Small intestine (tissue), 7 donors: ENCODE results near the gene FUT6. TPM values are rescaled to one million over a fixed set of nuclear protein-coding genes. Genes with fewer than 3 reads are reported as not detected.
A peak's percentile ranks its signal among the peaks of the same experiment; 100 is the strongest.

ENCODE experiments used
- DNase-seq, 2 donors: peaks; one replicate each; pipeline versions ENCODE4 v3.0.0 to v3.0.0-alpha.2; 2013
- FAIRE-seq: peaks from 2 replicates; lab custom pipeline; 2012; peaks lifted over from hg19 to GRCh38; lab: Jason Lieb, UNC
- H3K27ac ChIP-seq, 3 donors: one replicate each; pipeline ENCODE4 v1.5.1; 2013; ENCODE audit warnings: low read length in 2 of 3, mild to moderate bottlenecking in 2 of 3, control low read depth in 1 of 3, inconsistent platforms in 1 of 3, low read depth in 1 of 3, moderate library complexity in 1 of 3
- H3K27me3 ChIP-seq, 3 donors: one replicate each; pipeline ENCODE4 v1.6.1; 2013; ENCODE audit warnings: low read length in 3 of 3, inconsistent platforms in 1 of 3; ENCODE audit not compliant: control insufficient read depth in 3 of 3, insufficient read depth in 3 of 3
- H3K36me3 ChIP-seq, 3 donors: one replicate each; pipeline ENCODE4 v1.6.1; 2013; ENCODE audit warnings: low read length in 3 of 3, inconsistent platforms in 1 of 3, low read depth in 1 of 3, mild to moderate bottlenecking in 1 of 3, moderate library complexity in 1 of 3; ENCODE audit not compliant: control insufficient read depth in 3 of 3, insufficient read depth in 2 of 3
- H3K4me1 ChIP-seq, 3 donors: one replicate each; pipeline ENCODE4 v1.6.1; 2013; ENCODE audit warnings: low read length in 2 of 3, inconsistent platforms in 1 of 3, low read depth in 1 of 3, mild to moderate bottlenecking in 1 of 3, moderate library complexity in 1 of 3; ENCODE audit not compliant: control insufficient read depth in 3 of 3, insufficient read depth in 2 of 3
- H3K4me3 ChIP-seq, 3 donors: one replicate each; pipeline ENCODE4 v1.5.1; 2013; ENCODE audit warnings: low read length in 3 of 3, control low read depth in 1 of 3, inconsistent platforms in 1 of 3, low read depth in 1 of 3, mild to moderate bottlenecking in 1 of 3, moderate library complexity in 1 of 3
- H3K9me3 ChIP-seq, 2 donors: one replicate each; pipeline ENCODE4 v1.6.1; 2013; ENCODE audit warnings: low read depth in 1 of 2, low read length in 1 of 2; ENCODE audit not compliant: control insufficient read depth in 2 of 2, insufficient read depth in 1 of 2
- WGBS, 3 donors: extraction: QIAGEN DNeasy Blood & Tissue Kit; methylation state at CpG; one replicate each; pipeline ENCODE4 v1.1.7; 2013; 5-methylcytosine and 5-hydroxymethylcytosine counted together
- polyA plus RNA-seq, 4 donors: library from polyadenylated mRNA; stranded (reverse) in 3 of 4; unstranded in 1 of 4; fragments of 200-250 nt in 3 of 4; fragments of 120-200 nt in 1 of 4; gene quantifications; one replicate each; pipeline versions ENCODE4 v1.2.1 to v1.2.3, GENCODE V29; 2013
- donor health status: healthy with polysubstance abuse.
- donor health status: control.
- donor health status: control.
- donor health status: Bipolar disorder and iron deficiency.
- donor health status: healthy.

The FUT6 gene
- polyA plus RNA-seq, 4 donors, result 1.2 to 34.6 (median 23.2) TPM

GRCh38 chr19:5838353-5839064, 993 bp downstream of the FUT6 start:
- DNase-seq, result peak in 1 of 2 donors; percentile 85
- no peak for FAIRE-seq
- Histone ChIP-seq H3K9me3 (no peaks in the 10 kb centered on the region), H3K4me1 (peaks cover 0 to 14% (median 0%) of the 10 kb centered on the region in 3 donors), H3K27ac (peak overlapping the region in 2 of 3 donors; percentile 93 to 98), H3K36me3 (peaks cover 0 to 3% (median 0%) of the 10 kb centered on the region in 3 donors), H3K27me3 (no peaks in the 10 kb centered on the region), H3K4me3 (peak overlapping the region in 2 of 3 donors; percentile 27 to 73)
- 14 to 33% (median 23%) methylated on average over 20 of the region's 20 CpGs for WGBS, 3 donors

- Histone ChIP-seq H3K36me3 (peaks cover 0 to 3% (median 0%) of the 10 kb centered on the region in 3 donors), H3K9me3 (no peaks in the 10 kb centered on the region), H3K4me1 (peaks cover 0 to 14% (median 0%) of the 10 kb centered on the region in 3 donors), H3K4me3 (peak overlapping the region in 2 of 3 donors; percentile 27 to 73), H3K27me3 (no peaks in the 10 kb centered on the region), H3K27ac (peak overlapping the region in 2 of 3 donors; percentile 93 to 98)
- FAIRE-seq (no peak), DNase-seq (peak in 1 of 2 donors; percentile 67)
- 15 to 37% (median 28%) methylated on average over 15 of the region's 15 CpGs for WGBS, 3 donors
These were observed 1.6 kb downstream of the FUT6 start for GRCh38 chr19:5837761-5838352.

- WGBS, 3 donors, result 90 to 95% (median 94%) methylated on average over 6 of the region's 6 CpGs
- FAIRE-seq (no peak), DNase-seq (no peak)
- Histone ChIP-seq H3K4me1 (peaks cover 0 to 12% (median 0%) of the 10 kb centered on the region in 3 donors), H3K36me3 (peaks cover 0 to 2% (median 0%) of the 10 kb centered on the region in 3 donors), H3K27ac (no peak overlapping the region), H3K27me3 (peaks cover 0 to 4% (median 0%) of the 10 kb centered on the region in 3 donors), H3K9me3 (no peaks in the 10 kb centered on the region), H3K4me3 (no peak overlapping the region)
These were observed 6.8 kb downstream of the FUT6 start for GRCh38 chr19:5832527-5833216.

- DNase-seq, result no peak
- Histone ChIP-seq H3K27ac (no peak overlapping the region), H3K27me3 (peaks cover 0 to 4% (median 0%) of the 10 kb centered on the region in 3 donors), H3K4me1 (peaks cover 0 to 16% (median 0%) of the 10 kb centered on the region in 3 donors), H3K36me3 (peaks cover 0 to 2% (median 0%) of the 10 kb centered on the region in 3 donors), H3K4me3 (no peak overlapping the region), H3K9me3 (no peaks in the 10 kb centered on the region)
- whole genome bisulfite sequencing, 3 donors, result 88 to 93% (median 93%) methylated on average over 18 to 22 of the region's 22 CpGs
- FAIRE-seq, result no peak
These were observed 7.4 kb downstream of the FUT6 start for GRCh38 chr19:5832061-5832460.

- Histone ChIP-seq H3K36me3 (peaks cover 0 to 2% (median 0%) of the 10 kb centered on the region in 3 donors), H3K4me3 (no peak overlapping the region), H3K27ac (no peak overlapping the region), H3K9me3 (no peaks in the 10 kb centered on the region), H3K4me1 (peaks cover 0 to 20% (median 0%) of the 10 kb centered on the region in 3 donors), H3K27me3 (peaks cover 0 to 4% (median 0%) of the 10 kb centered on the region in 3 donors)
- WGBS, 3 donors, result 72 to 84% (median 75%) methylated on average over 9 of the region's 9 CpGs
- no peak for FAIRE-seq
- no peak for DNase-seq
These were observed 8.3 kb downstream of the FUT6 start for GRCh38 chr19:5831159-5831558.

GRCh38 chr19:5829567-5830310, 9.8 kb downstream of the FUT6 start:
- peaks cover 0 to 20% (median 0%) of the 10 kb centered on the region in 3 donors for H3K4me1 ChIP-seq
- peak overlapping the region in 1 of 3 donors; percentile 7 for H3K27ac ChIP-seq
- WGBS, 3 donors, result 64 to 85% (median 72%) methylated on average over 32 to 34 of the region's 34 CpGs
- H3K27me3 ChIP-seq, result peaks cover 0 to 4% (median 0%) of the 10 kb centered on the region in 3 donors
- no peaks in the 10 kb centered on the region for H3K9me3 ChIP-seq
- DNase-seq (no peak), FAIRE-seq (no peak)
- peaks cover 0 to 2% (median 0%) of the 10 kb centered on the region in 3 donors for H3K36me3 ChIP-seq
- peak overlapping the region in 2 of 3 donors; percentile 1 to 80 for H3K4me3 ChIP-seq

- peak overlapping the region; percentile 76 to 92 (median 84) for H3K27ac ChIP-seq
These were observed 10.6 kb downstream of the FUT6 start for GRCh38 chr19:5828661-5829566.

More at GRCh38 chr19:5828661-5829566, 10.6 kb downstream of the FUT6 start:
- H3K4me3 ChIP-seq, result peak overlapping the region; percentile 19 to 80 (median 40)
- DNase-seq, result peak in 1 of 2 donors; percentile 59
- peaks cover 0 to 4% (median 0%) of the 10 kb centered on the region in 3 donors for H3K27me3 ChIP-seq
- 8 to 53% (median 26%) methylated on average over 39 to 47 of the region's 47 CpGs for WGBS, 3 donors
- peaks cover 0 to 20% (median 0%) of the 10 kb centered on the region in 3 donors for H3K4me1 ChIP-seq
- H3K9me3 ChIP-seq, result no peaks in the 10 kb centered on the region
- FAIRE-seq, result no peak
- H3K36me3 ChIP-seq, result peaks cover 0 to 2% (median 0%) of the 10 kb centered on the region in 3 donors
